Smooth muscle cell (in vitro differentiated cells): ENCODE data around the gene MYO5B. TPM values are rescaled to one million over a fixed set of nuclear protein-coding genes. Genes with fewer than 3 reads are reported as not detected.

ENCODE experiments used
- DNase-seq: peaks from one replicate; lab custom pipeline; 2025; ENCODE audit not compliant: unreplicated experiment; lab: John Stamatoyannopoulos, UW
- H2AFZ ChIP-seq: fragments of 200-600 bp; sonication (generic); 2 replicates; pipeline ENCODE4 v1.6.0; 2016; ENCODE audit warnings: antibody characterized with exemption, low read depth, mild to moderate bottlenecking
- H3F3A ChIP-seq: fragments of 200-600 bp; sonication (generic); 2 replicates; pipeline ENCODE4 v1.6.0; 2017; ENCODE audit warnings: antibody characterized with exemption, low read depth
- H3K27ac ChIP-seq: fragments of 200-600 bp; sonication (generic); 2 replicates; pipeline ENCODE4 v1.5.1; 2016; ENCODE audit warnings: low read depth, mild to moderate bottlenecking
- H3K27me3 ChIP-seq: fragments of 200-600 bp; sonication (generic); 2 replicates; pipeline ENCODE4 v1.6.1; 2016; ENCODE audit warnings: low read depth, mild to moderate bottlenecking
- H3K36me3 ChIP-seq: fragments of 200-600 bp; sonication (generic); 2 replicates; pipeline ENCODE4 v1.5.1; 2016; ENCODE audit warnings: low read depth
- H3K4me1 ChIP-seq: fragments of 200-600 bp; sonication (generic); 2 replicates; pipeline ENCODE4 v1.5.1; 2016; ENCODE audit warnings: low read depth
- H3K4me2 ChIP-seq: fragments of 200-600 bp; sonication (generic); 2 replicates; pipeline ENCODE4 v1.6.0; 2016; ENCODE audit warnings: mild to moderate bottlenecking
- H3K4me3 ChIP-seq: fragments of 200-600 bp; sonication (generic); 2 replicates; pipeline ENCODE4 v1.5.1; 2016; ENCODE audit warnings: mild to moderate bottlenecking
- H3K79me2 ChIP-seq: fragments of 200-600 bp; sonication (generic); 2 replicates; pipeline ENCODE4 v1.6.0; 2016; ENCODE audit warnings: low read depth, mild to moderate bottlenecking
- H3K9ac ChIP-seq: fragments of 200-600 bp; sonication (generic); 2 replicates; pipeline ENCODE4 v1.6.0; 2016; ENCODE audit warnings: low read depth
- H3K9me3 ChIP-seq: fragments of 200-600 bp; sonication (generic); replicated peaks from 2 replicates; pipeline ENCODE4 v1.5.1; 2016; ENCODE audit warnings: low read depth
- H4K20me1 ChIP-seq: fragments of 200-600 bp; sonication (generic); 2 replicates; pipeline ENCODE4 v1.6.0; 2016; ENCODE audit warnings: low read depth
- CTCF ChIP-seq: fragments of 200-600 bp; sonication (generic); IDR thresholded peaks from 2 replicates; pipeline ENCODE4 v1.5.1; 2017; ENCODE audit warnings: borderline replicate concordance, mild to moderate bottlenecking, antibody characterized with exemption; ENCODE audit not compliant: insufficient read depth, poor library complexity, severe bottlenecking
- WGBS: methylation state at CpG from one replicate; pipeline ENCODE4 v1.1.7; 2016; ENCODE audit warnings: low lambda C conversion rate; 5-methylcytosine and 5-hydroxymethylcytosine counted together
- polyA plus RNA-seq: library from polyadenylated mRNA; unstranded; fragments of >200 nt; fragmentation: Nextera tagmentation; extraction: Ambion mirVana; gene quantifications from 2 replicates; pipeline ENCODE4 v1.2.1, GENCODE V29; 2016
- total RNA-seq: library from RNA; depleted of rRNA; stranded (reverse); fragments of >200 nt; gene quantifications from 2 replicates; pipeline ENCODE4 v1.2.3, GENCODE V29; 2014

Gene MYO5B
- total and polyA plus RNA-seq, 2 experiments from 2014 or later, result 1.7 to 25.3 TPM

- H3K4me3 ChIP-seq, result no peak overlapping the region
- no peaks in the 10 kb centered on the region for H3F3A ChIP-seq
- no peaks in the 10 kb centered on the region for H3K4me1 ChIP-seq
- DNase-seq, result no peak
- no peak overlapping the region for H3K9ac ChIP-seq
- H3K4me2 ChIP-seq, result no peak overlapping the region
- H3K9me3 ChIP-seq, result no peaks in the 10 kb centered on the region
- H4K20me1 ChIP-seq, result no peaks in the 10 kb centered on the region
- no peaks in the 10 kb centered on the region for H3K27me3 ChIP-seq
- H3K27ac ChIP-seq, result no peak overlapping the region
- H3K36me3 ChIP-seq, result no peaks in the 10 kb centered on the region
- H2AFZ ChIP-seq, result no peak overlapping the region
- H3K79me2 ChIP-seq, result no peaks in the 10 kb centered on the region
- 78% methylated on average over 5 of the region's 5 CpGs for WGBS
- TF ChIP-seq CTCF, result no peak
Observed at GRCh38 chr18:49910019-49910418, 284.9 kb downstream of the MYO5B start.

- Histone ChIP-seq H3K9ac (no peak overlapping the region), H3K4me2 (no peak overlapping the region), H3K9me3 (no peaks in the 10 kb centered on the region), H3K27me3 (no peaks in the 10 kb centered on the region), H3K79me2 (no peaks in the 10 kb centered on the region), H3F3A (no peaks in the 10 kb centered on the region), H2AFZ (no peak overlapping the region), H3K36me3 (no peaks in the 10 kb centered on the region), H3K27ac (no peak overlapping the region), H3K4me1 (no peaks in the 10 kb centered on the region), H4K20me1 (no peaks in the 10 kb centered on the region), H3K4me3 (no peak overlapping the region)
- no peak for TF ChIP-seq CTCF
- 90% methylated on average over 3 of the region's 3 CpGs for WGBS
- DNase-seq, result no peak
Observed at GRCh38 chr18:49907346-49907929, 287.5 kb downstream of the MYO5B start.

- no peak overlapping the region for H3K4me3 ChIP-seq
- H3K36me3 ChIP-seq, result no peaks in the 10 kb centered on the region
- H2AFZ ChIP-seq, result no peak overlapping the region
- no peak overlapping the region for H3K27ac ChIP-seq
- H3K9ac ChIP-seq, result no peak overlapping the region
- H3K79me2 ChIP-seq, result no peaks in the 10 kb centered on the region
- 73% methylated on average over 5 of the region's 5 CpGs for WGBS
- H3K9me3 ChIP-seq, result no peaks in the 10 kb centered on the region
- no peak overlapping the region for H3K4me2 ChIP-seq
- H3K27me3 ChIP-seq, result no peaks in the 10 kb centered on the region
- H3K4me1 ChIP-seq, result no peaks in the 10 kb centered on the region
- TF ChIP-seq CTCF, result no peak
- DNase-seq, result no peak
- H4K20me1 ChIP-seq, result no peaks in the 10 kb centered on the region
- no peaks in the 10 kb centered on the region for H3F3A ChIP-seq
Observed at GRCh38 chr18:49905771-49906170, 289.2 kb downstream of the MYO5B start.

- Histone ChIP-seq H4K20me1 (no peaks in the 10 kb centered on the region), H3F3A (no peaks in the 10 kb centered on the region), H3K79me2 (no peaks in the 10 kb centered on the region), H3K27me3 (no peaks in the 10 kb centered on the region), H3K9ac (no peak overlapping the region), H3K4me1 (no peaks in the 10 kb centered on the region), H3K9me3 (no peaks in the 10 kb centered on the region), H3K4me2 (no peak overlapping the region), H3K36me3 (no peaks in the 10 kb centered on the region), H2AFZ (no peak overlapping the region), H3K27ac (no peak overlapping the region), H3K4me3 (no peak overlapping the region)
- no peak for DNase-seq
- TF ChIP-seq CTCF, result no peak
- WGBS, result 59% methylated on average over 4 of the region's 4 CpGs
Observed at GRCh38 chr18:49904871-49905555, 289.9 kb downstream of the MYO5B start.
